Stimulated activated CD4-positive, alpha-beta T cell treated with anti-CD3 and anti-CD28 coated beads, Interleukin-2, amount 100 ng/mL, for 24 hours (primary cell): ENCODE data around the gene TMEM18.
"Not testable (repeated sequence)": the region's sequence is repeated elsewhere in the genome, so short reads cannot be mapped to it uniquely, and the experiment has no call there.

Experiments
- DNase-seq, 2 donors: peaks; one replicate each; pipeline ENCODE4 v3.0.0-alpha.2; 2020

TMEM18 gene

GRCh38 chr2:677056-677958, at the start of gene TMEM18:
TSS of gene TMEM18 (minus strand) at chr2:677406. CDS start at chr2:677345, 61 bp downstream.
- peak; percentile 95 for DNase-seq

- no peak for DNase-seq
Observed at GRCh38 chr2:726169-726568, 49.0 kb upstream of the TMEM18 start.

- no peak for DNase-seq
Observed at GRCh38 chr2:725468-725867, 48.3 kb upstream of the TMEM18 start.

- no peak for DNase-seq
Observed at GRCh38 chr2:723761-724160, 46.6 kb upstream of the TMEM18 start.

- no peak for DNase-seq
Observed at GRCh38 chr2:720842-721241, 43.6 kb upstream of the TMEM18 start.

- no peak for DNase-seq
Observed at GRCh38 chr2:719734-720133, 42.5 kb upstream of the TMEM18 start.

GRCh38 chr2:719191-719590, 42.0 kb upstream of the TMEM18 start:
- no peak for DNase-seq

GRCh38 chr2:717661-718060, 40.5 kb upstream of the TMEM18 start:
- no peak for DNase-seq

GRCh38 chr2:715854-716560, 38.8 kb upstream of the TMEM18 start:
- no peak for DNase-seq

- DNase-seq: no peak
Observed at GRCh38 chr2:715038-715437, 37.8 kb upstream of the TMEM18 start.

- peak; percentile 45 to 53 for DNase-seq
Observed at GRCh38 chr2:714005-714741, 37.0 kb upstream of the TMEM18 start.

- no peak for DNase-seq
Observed at GRCh38 chr2:710867-711665, 33.9 kb upstream of the TMEM18 start.

- no peak for DNase-seq
Observed at GRCh38 chr2:709138-709765, 32.0 kb upstream of the TMEM18 start.

GRCh38 chr2:708667-709066, 31.5 kb upstream of the TMEM18 start:
- DNase-seq: no peak

- DNase-seq: peak; percentile 25 to 35
Observed at GRCh38 chr2:705971-706511, 28.8 kb upstream of the TMEM18 start.

- DNase-seq: not testable (repeated sequence)
Observed at GRCh38 chr2:702765-703164, 25.6 kb upstream of the TMEM18 start.

GRCh38 chr2:696999-697627, 19.9 kb upstream of the TMEM18 start:
- DNase-seq: no peak

- no peak for DNase-seq
Observed at GRCh38 chr2:696463-696862, 19.3 kb upstream of the TMEM18 start.

GRCh38 chr2:694906-695510, 17.8 kb upstream of the TMEM18 start:
- DNase-seq: no peak

- DNase-seq: no peak
Observed at GRCh38 chr2:694174-694573, 17.0 kb upstream of the TMEM18 start.

GRCh38 chr2:693606-694005, 16.4 kb upstream of the TMEM18 start:
- no peak for DNase-seq
